Skin epidermis (tissue), 12 donors: ENCODE data around the gene OR4K15.
"Not testable (repeated sequence)": the region's sequence is repeated elsewhere in the genome, so short reads cannot be mapped to it uniquely, and the experiment has no call there.

Experiments
- H3K27ac ChIP-seq, 21 experiments: fragments of 200-600 bp; sonication (generic) in 11 of 21; one replicate each; pipeline ENCODE4 v1.5.0; 2020; ENCODE audit warnings: mild to moderate bottlenecking in 3 of 21, inconsistent platforms in 2 of 21, moderate library complexity in 2 of 21
- H3K4me3 ChIP-seq, 7 experiments: fragments of 200-600 bp; sonication (generic) in 2 of 7; one replicate each; pipeline ENCODE4 v1.5.0; 2020; ENCODE audit warnings: inconsistent platforms in 2 of 7, mild to moderate bottlenecking in 2 of 7, moderate library complexity in 1 of 7

Gene OR4K15, protein sequence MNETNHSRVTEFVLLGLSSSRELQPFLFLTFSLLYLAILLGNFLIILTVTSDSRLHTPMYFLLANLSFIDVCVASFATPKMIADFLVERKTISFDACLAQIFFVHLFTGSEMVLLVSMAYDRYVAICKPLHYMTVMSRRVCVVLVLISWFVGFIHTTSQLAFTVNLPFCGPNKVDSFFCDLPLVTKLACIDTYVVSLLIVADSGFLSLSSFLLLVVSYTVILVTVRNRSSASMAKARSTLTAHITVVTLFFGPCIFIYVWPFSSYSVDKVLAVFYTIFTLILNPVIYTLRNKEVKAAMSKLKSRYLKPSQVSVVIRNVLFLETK

DNA sequence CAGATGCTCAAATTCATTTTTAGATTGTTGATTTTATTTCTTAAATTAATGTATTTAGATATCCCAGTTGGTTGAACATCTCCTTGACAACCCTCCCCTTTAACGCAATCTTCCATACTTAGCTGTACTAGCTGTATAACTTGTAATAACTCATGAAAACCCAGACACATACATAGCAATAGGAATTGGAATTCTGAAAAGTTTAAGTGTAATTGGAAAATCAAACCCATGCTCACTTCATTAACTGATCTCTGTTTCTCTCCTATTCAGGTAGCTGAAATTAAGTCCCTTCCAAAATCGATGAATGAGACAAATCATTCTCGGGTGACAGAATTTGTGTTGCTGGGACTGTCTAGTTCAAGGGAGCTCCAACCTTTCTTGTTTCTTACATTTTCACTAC lies at the start of gene OR4K15:
Gene OR4K15, plus strand, starts transcription at position 301 of the 400 bp plus-strand sequence. Its CDS starts 0 bp downstream, at position 301.
- Histone ChIP-seq H3K4me3 (no peak within 1 kb of the TSS), H3K27ac (no peak within 1 kb of the TSS)

DNA sequence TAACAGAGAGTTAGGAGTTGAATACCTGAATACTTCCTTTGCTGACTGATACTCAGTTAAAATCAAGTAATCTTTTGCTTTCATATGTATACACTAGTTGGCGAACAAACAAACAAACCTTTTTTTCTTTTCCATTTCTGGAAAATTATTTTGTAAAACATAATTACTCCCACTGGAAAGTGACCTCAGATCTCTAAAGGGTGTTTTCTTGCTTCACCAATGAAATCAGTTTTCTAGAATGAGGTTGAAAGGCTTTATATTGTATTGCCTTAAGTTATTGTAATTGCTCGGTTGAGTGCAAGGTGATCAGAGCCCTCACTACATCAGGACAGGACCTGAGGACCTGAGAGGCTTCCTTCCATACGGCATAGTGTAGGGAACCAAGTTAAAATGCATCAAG lies 44.8 kb upstream of the OR4K15 start, which contains the start of gene OR4K1:
Gene OR4K1, plus strand, starts transcription at position 301 of the 400 bp plus-strand sequence. CDS start 4,750 bp downstream, outside the sequence.
- no peak within 1 kb of the TSS for H3K4me3 ChIP-seq

DNA sequence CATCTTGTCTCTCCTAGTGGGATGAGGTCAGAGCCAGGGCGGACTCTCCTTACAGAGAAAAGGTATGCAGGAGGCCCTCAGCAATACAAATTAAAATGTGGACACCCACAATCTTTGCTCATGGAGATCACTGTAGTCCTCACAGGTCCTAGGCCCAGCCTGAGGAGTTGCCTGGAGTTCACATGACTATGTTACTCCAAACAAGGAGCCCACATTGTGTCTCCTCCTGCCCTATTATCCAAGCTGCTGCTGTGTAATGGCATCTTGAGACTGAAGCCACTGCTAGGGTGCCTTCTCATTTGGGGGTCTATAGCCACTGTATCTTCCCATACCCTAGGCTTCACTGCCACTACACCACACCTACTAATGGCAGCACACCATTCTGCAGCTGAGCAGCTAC lies 33.7 kb upstream of the OR4K15 start:
- Histone ChIP-seq H3K4me3 (no peak overlapping the region), H3K27ac (no peak overlapping the region)

More for the DNA sequence above, 44.8 kb upstream of the OR4K15 start, which contains the start of gene OR4K1:
- no peak within 1 kb of the TSS for H3K27ac ChIP-seq

DNA sequence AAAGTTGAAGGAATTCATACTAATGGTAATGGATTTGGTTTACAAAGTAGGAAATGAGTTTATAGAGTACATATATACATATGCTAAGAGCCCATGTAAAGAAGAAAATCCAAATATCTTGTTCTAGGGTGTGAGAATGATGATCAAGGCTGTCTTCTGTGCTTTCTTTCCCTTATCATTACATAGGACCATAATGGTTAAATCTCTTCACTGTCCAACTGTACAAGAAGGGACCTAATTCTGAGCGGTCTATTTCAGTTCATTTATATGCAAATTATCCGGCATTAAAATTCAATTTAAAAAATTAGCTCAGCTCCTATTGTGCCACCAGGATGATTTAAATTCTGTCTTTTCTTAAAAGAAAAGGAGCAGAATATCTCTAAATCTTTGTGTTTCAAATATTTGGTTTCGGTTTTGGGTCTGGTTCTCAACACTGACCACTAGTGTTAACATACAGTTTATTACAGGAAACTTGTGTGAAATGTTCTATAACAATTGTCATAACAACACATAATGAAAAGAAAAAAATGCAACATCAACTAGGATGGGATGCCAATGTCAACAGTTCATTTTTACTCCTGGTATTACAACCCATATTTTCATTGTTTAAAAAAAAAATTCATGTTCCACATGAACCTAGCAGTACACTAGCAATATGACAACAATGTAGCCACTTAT lies 27.8 kb upstream of the OR4K15 start:
- Histone ChIP-seq H3K27ac (no peak overlapping the region), H3K4me3 (no peak overlapping the region)

DNA sequence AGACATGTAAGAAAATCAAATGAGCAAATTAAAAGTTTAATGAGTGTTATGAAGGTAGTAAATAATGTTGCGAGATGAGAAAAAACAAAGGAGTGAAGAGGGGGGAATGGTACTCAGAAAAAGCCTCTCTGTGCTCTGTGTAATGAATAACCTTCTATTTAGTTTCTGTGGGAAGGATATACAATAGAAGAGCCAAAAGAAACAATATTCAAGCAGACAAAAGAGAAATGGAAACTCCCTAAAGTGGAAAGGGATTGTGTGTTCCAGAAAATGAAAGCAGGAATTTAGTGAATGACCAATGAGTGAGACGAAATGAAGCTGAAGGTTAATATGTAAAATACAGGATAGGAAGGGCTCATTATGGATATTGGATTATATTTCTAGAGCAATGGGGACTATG lies 26.2 kb upstream of the OR4K15 start:
- Histone ChIP-seq H3K27ac (no peak overlapping the region), H3K4me3 (no peak overlapping the region)

DNA sequence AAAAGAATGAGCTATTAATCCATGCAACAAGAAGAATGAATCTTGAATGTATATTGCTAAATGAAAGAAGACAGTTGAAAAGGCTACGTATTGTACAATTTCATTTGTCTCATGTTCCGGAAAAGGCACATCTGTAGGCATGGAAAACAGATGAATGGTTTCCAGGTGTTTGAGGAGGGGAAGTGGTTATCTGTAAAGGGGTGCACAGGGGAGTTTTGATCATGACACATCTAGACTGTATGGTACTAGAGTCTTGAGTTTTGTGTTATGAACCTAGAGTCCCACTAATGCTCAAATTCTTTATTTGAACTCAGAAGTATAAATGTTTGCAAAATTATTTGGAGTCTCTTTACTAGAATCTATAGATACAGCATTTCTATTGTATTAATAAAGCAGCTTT lies 5.7 kb upstream of the OR4K15 start:
- not testable (repeated sequence) for H3K4me3 ChIP-seq

DNA sequence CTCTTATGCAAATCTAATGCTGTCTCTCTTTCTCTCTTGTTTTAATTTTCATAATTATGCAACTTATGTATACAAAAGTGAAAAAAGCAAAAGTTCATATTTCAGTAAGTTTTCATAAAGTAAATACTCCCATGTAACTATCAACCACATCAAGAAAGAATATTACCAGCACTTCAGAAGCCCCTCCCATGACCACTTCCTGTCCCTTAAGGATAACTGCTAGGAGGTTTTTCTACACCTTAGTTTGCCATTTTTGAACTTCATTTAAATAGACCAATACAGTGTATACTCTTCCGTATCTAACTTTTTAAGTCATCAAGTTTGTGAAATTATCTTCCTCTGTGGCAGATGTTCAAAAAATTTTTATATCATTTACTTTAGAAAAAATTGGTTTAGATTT lies 547 bp upstream of the OR4K15 start:
- no peak overlapping the region for H3K27ac ChIP-seq
- H3K4me3 ChIP-seq, result no peak overlapping the region

More for the DNA sequence above, 5.7 kb upstream of the OR4K15 start:
- H3K27ac ChIP-seq, result not testable (repeated sequence)

- H3K27ac ChIP-seq, result no peak overlapping the region
- no peak overlapping the region for H3K4me3 ChIP-seq
Measured at GRCh38 chr14:19993438-19993837, 18.0 kb downstream of the OR4K15 start.

DNA sequence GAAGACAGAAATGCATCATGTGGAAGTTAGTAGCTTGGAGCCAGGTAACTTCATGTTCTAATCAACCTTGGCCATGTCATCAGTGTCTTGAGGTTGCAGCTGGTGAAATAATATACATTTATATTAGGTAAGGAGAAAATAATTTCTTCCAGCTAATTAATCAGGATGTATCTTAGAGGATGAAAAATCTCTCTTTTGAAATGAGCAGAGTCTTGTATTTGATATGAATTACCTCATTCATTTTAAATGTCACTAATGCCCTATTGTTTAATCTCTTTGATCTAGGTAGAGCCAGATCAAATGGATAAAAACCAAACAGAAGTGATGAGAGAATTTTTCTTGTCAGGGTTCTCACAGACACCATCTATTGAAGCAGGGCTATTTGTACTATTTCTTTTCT lies 26.5 kb downstream of the OR4K15 start, which contains the start of gene OR4Q2:
Gene OR4Q2, plus strand, starts transcription at position 301 of the 400 bp plus-strand sequence.
- Histone ChIP-seq H3K27ac (no peak within 1 kb of the TSS), H3K4me3 (no peak within 1 kb of the TSS)

DNA sequence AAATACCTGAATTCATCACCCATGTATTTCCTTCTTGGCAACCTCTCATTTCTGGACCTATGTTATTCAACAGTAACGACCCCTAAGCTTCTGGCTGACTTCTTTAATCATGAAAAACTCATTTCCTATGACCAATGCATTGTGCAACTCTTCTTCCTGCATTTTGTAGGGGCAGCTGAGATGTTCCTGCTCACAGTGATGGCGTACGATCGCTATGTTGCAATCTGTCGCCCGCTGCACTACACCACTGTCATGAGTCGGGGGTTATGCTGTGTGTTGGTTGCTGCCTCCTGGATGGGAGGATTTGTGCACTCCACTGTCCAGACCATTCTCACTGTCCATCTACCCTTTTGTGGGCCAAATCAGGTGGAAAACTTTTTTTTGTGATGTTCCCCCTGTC lies 26.9 kb downstream of the OR4K15 start:
- Histone ChIP-seq H3K4me3 (no peak overlapping the region), H3K27ac (no peak overlapping the region)

DNA sequence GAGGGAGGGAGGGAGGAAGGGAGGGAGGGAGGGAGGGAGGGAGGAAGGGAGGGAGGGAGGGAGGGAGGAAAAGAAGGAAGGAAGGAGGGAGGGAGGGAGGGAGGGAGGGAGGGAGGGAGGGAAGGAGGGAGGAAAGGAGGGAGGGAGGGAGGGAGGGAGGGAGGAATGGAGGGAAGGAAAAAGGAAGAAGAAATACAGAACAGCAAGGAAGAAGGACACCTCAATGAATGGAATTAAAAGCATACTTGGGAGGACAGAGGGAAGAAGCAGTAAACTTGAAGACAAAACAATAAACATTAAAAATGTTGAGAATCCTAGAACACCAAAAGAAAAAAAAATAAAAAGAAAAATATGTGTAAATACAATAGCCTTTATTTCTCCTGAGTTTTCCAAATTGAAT lies 32.8 kb downstream of the OR4K15 start:
- no peak overlapping the region for H3K27ac ChIP-seq

DNA sequence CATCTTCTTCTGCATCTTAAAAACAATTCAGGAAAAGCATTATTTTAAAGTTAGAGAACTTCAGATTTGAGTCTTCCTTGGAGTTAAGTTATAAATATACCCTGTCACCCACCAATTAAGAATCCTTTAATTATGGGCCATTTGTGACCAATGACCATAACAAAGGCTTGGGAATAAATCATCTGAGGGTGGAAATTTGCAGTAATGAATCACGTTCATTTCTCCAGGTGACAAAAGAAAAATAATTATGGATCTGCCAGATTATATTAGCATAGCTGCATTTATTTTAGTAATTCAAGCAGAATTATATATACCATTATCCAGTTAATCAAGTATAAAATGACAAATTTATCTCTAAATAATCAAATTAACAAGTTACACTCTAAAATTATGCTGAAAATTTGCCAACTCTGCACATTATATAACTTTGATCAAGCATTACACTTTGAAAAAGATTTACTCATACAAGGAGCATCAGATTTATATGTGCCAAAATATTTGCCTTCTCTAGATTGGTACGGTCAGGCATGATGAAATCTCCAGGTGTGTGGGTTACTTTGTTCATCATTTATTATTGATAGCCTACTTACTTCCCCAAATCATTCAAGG lies 44.0 kb downstream of the OR4K15 start, which contains the start of gene OR4K14:
Gene OR4K14, minus strand, starts transcription at position 51 of the 609 bp plus-strand sequence. CDS start 4,114 bp downstream, outside the sequence.
- no peak within 1 kb of the TSS for H3K27ac ChIP-seq
- no peak within 1 kb of the TSS for H3K4me3 ChIP-seq

More for the DNA sequence above, 32.8 kb downstream of the OR4K15 start:
- H3K4me3 ChIP-seq, result no peak overlapping the region
